Hepatocyte (in vitro differentiated cells): ENCODE results near the gene KCNQ1. TPM values are rescaled to one million over a fixed set of nuclear protein-coding genes. Genes with fewer than 3 reads are reported as not detected.

Experiments
- DNase-seq: peaks from one replicate; pipeline ENCODE4 v3.0.0-alpha.2; 2016; ENCODE audit warnings: low spot score
- H2AFZ ChIP-seq: fragments of 200-600 bp; sonication (generic); 2 replicates; pipeline ENCODE4 v1.6.0; 2016; ENCODE audit warnings: antibody characterized with exemption, mild to moderate bottlenecking
- H3K27ac ChIP-seq: fragments of 200-600 bp; sonication (generic); 2 replicates; pipeline ENCODE4 v1.5.1; 2016; ENCODE audit warnings: mild to moderate bottlenecking
- H3K27me3 ChIP-seq: fragments of 200-600 bp; sonication (generic); 2 replicates; pipeline ENCODE4 v1.6.1; 2016
- H3K36me3 ChIP-seq: fragments of 200-600 bp; sonication (generic); replicated peaks from 2 replicates; pipeline ENCODE4 v1.5.1; 2016; ENCODE audit warnings: low read depth; ENCODE audit not compliant: insufficient read depth
- H3K4me1 ChIP-seq: fragments of 200-600 bp; sonication (generic); 2 replicates; pipeline ENCODE4 v1.5.1; 2016; ENCODE audit warnings: mild to moderate bottlenecking, moderate library complexity; ENCODE audit not compliant: insufficient read depth
- H3K4me2 ChIP-seq: fragments of 200-600 bp; sonication (generic); 2 replicates; pipeline ENCODE4 v1.6.0; 2016
- H3K4me3 ChIP-seq: fragments of 200-600 bp; sonication (generic); 2 replicates; pipeline ENCODE4 v1.5.1; 2016; ENCODE audit warnings: mild to moderate bottlenecking
- H3K79me2 ChIP-seq: fragments of 200-600 bp; sonication (generic); 2 replicates; pipeline ENCODE4 v1.6.0; 2017; ENCODE audit warnings: mild to moderate bottlenecking
- H3K9me2 ChIP-seq: fragments of 200-600 bp; sonication (generic); replicated peaks from 2 replicates; pipeline ENCODE4 v1.6.0; 2017; ENCODE audit warnings: mild to moderate bottlenecking; ENCODE audit not compliant: insufficient read depth
- H3K9me3 ChIP-seq: fragments of 200-600 bp; sonication (generic); 2 replicates; pipeline ENCODE4 v1.5.1; 2016; ENCODE audit warnings: low read depth, mild to moderate bottlenecking
- H4K20me1 ChIP-seq: fragments of 200-600 bp; sonication (generic); 2 replicates; pipeline ENCODE4 v1.6.0; 2016; ENCODE audit warnings: mild to moderate bottlenecking; ENCODE audit not compliant: insufficient read depth, poor library complexity, severe bottlenecking
- EZH2 ChIP-seq: fragments of 200-600 bp; sonication (generic); IDR thresholded peaks from 2 replicates; pipeline ENCODE4 v1.6.1; 2016; ENCODE audit warnings: antibody characterized with exemption, mild to moderate bottlenecking, borderline replicate concordance
- EZH2phosphoT487 ChIP-seq: fragments of 200-600 bp; sonication (generic); IDR thresholded peaks from one replicate; pipeline ENCODE4 v1.6.1; 2018; ENCODE audit warnings: antibody characterized with exemption, mild to moderate bottlenecking, low read depth, moderate library complexity; ENCODE audit not compliant: unreplicated experiment, severe bottlenecking
- WGBS: methylation state at CpG from one replicate; pipeline ENCODE4 v1.1.6; 2016; ENCODE audit warnings: low lambda C conversion rate; ENCODE audit errors: missing lambda C conversion rate; 5-methylcytosine and 5-hydroxymethylcytosine counted together
- polyA plus RNA-seq: library from polyadenylated mRNA; unstranded; fragments of >200 nt; fragmentation: Nextera tagmentation; extraction: Ambion mirVana; gene quantifications from 2 replicates; pipeline ENCODE4 v1.2.1, GENCODE V29; 2016
- total RNA-seq: library from RNA; depleted of rRNA; stranded (reverse); fragments of >200 nt; gene quantifications from 2 replicates; pipeline ENCODE4 v1.2.3, GENCODE V29; 2014
- TF ChIP-seq, protein P1 (sequence below): fragments of 200-600 bp; sonication (generic); IDR thresholded peaks from 2 replicates; pipeline ENCODE4 v1.5.1; 2016; ENCODE audit warnings: antibody characterized with exemption, mild to moderate bottlenecking; ENCODE audit not compliant: poor library complexity

KCNQ1 gene
- total and polyA plus RNA-seq, 2 experiments from 2014 or later = 1.8 to 6.4 TPM

DNA sequence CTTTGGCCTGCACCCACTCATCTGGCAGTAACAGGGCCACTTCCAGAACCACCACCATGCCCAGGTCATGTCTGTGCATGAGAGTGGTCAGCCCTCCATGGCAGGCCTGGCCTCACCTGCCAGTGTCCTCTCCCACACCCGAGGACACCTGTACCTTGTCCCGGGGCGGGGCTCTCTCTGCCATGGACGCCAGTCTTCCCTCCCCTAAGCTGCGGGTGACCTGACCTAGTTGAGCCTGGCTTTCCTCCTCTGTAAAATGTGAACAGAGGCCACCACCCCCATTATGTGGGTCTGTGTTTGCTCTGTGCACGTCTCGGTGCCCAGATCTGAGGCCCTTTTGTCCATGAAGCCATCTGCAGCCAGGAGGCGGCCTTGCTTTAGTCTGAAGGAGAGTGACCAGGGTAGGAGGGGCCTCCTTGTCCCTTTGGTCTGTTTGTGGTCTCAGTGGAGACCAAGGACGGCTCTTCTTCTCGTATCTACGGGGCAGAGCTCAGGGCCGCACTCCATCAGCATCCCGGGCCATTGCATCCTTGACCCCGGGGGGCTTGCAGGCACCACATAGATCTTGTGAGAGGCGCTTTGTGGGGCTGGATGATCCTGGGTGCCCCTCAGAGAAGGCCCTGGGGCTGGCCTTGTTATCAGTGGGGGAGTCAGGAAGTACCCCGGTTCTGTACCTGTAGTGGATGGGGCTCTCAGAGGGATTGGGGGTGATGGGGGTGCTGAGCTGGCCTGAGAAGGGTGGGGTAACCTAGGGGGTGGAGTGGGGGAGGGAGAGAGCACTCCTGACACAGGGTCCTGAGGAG is 121.6 kb downstream of the KCNQ1 start:
- no peaks in the 10 kb centered on the region for H3K27me3 ChIP-seq
- H2AFZ ChIP-seq = no peak overlapping the region
- no peak overlapping the region for H3K4me2 ChIP-seq
- H3K9me3 ChIP-seq = no peaks in the 10 kb centered on the region
- no peak for TF ChIP-seq EZH2
- TF ChIP-seq, protein P1, sequence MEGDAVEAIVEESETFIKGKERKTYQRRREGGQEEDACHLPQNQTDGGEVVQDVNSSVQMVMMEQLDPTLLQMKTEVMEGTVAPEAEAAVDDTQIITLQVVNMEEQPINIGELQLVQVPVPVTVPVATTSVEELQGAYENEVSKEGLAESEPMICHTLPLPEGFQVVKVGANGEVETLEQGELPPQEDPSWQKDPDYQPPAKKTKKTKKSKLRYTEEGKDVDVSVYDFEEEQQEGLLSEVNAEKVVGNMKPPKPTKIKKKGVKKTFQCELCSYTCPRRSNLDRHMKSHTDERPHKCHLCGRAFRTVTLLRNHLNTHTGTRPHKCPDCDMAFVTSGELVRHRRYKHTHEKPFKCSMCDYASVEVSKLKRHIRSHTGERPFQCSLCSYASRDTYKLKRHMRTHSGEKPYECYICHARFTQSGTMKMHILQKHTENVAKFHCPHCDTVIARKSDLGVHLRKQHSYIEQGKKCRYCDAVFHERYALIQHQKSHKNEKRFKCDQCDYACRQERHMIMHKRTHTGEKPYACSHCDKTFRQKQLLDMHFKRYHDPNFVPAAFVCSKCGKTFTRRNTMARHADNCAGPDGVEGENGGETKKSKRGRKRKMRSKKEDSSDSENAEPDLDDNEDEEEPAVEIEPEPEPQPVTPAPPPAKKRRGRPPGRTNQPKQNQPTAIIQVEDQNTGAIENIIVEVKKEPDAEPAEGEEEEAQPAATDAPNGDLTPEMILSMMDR = peak; percentile 3
- DNase-seq = no peak
- H4K20me1 ChIP-seq = no peaks in the 10 kb centered on the region
- H3K79me2 ChIP-seq = no peaks in the 10 kb centered on the region
- no peaks in the 10 kb centered on the region for H3K9me2 ChIP-seq
- H3K36me3 ChIP-seq = no peaks in the 10 kb centered on the region
- H3K4me3 ChIP-seq = no peak overlapping the region
- H3K4me1 ChIP-seq = peaks cover 21% of the 10 kb centered on the region
- WGBS = 81% methylated on average over 16 of the region's 16 CpGs
- peak overlapping the region; percentile 70 for H3K27ac ChIP-seq

DNA sequence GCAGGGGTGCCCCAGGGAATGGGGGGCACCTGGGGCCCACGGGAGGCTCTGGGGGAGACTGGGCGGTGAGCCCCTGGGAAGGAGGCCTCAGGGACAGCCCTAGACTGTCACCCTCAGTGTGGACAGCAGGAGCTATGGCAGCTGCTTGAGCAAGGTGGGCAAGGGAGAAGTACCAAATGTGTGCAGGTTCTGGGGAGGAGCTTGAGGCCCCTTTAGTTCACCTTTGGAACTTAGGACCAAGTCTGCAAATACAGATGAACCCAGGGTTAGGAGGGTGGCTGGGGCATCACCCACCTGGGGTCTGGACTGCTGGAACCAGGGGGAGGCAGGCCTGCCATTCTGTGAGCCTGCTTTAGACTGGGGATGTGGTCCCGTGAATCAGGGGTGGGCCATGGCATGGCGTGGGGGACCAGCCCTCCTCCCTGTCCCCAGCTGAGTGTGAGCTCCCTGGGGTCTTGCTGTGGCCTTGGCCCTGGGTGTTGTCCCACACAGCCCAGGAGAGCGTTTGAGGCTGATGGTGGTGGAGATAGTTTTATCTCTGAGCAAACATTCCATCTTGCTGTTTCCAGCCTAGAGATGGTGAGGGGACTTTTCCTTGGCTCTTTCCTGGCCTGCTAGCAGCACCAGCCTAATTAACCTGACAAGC is 122.3 kb downstream of the KCNQ1 start:
- Histone ChIP-seq H4K20me1 (no peaks in the 10 kb centered on the region), H3K4me1 (peaks cover 21% of the 10 kb centered on the region), H3K79me2 (no peaks in the 10 kb centered on the region), H3K4me2 (no peak overlapping the region), H3K9me2 (no peaks in the 10 kb centered on the region), H3K27ac (peak overlapping the region; percentile 70), H2AFZ (no peak overlapping the region), H3K9me3 (no peaks in the 10 kb centered on the region), H3K4me3 (no peak overlapping the region), H3K36me3 (no peaks in the 10 kb centered on the region), H3K27me3 (no peaks in the 10 kb centered on the region)
- TF ChIP-seq, protein P1 = no peak
- TF ChIP-seq EZH2 (no peak), EZH2phosphoT487 (no peak)
- DNase-seq = no peak
- WGBS = 87% methylated on average over 5 of the region's 5 CpGs

GRCh38 chr11:2569321-2569721 is 124.5 kb downstream of the KCNQ1 start:
- no peak for DNase-seq
- Histone ChIP-seq H3K27me3 (no peaks in the 10 kb centered on the region), H3K4me2 (no peak overlapping the region), H3K9me2 (no peaks in the 10 kb centered on the region), H3K27ac (no peak overlapping the region), H4K20me1 (no peaks in the 10 kb centered on the region), H2AFZ (no peak overlapping the region), H3K4me3 (no peak overlapping the region), H3K9me3 (no peaks in the 10 kb centered on the region), H3K36me3 (no peaks in the 10 kb centered on the region), H3K4me1 (peaks cover 10% of the 10 kb centered on the region), H3K79me2 (no peaks in the 10 kb centered on the region)
- no peak for TF ChIP-seq EZH2phosphoT487
- no peak for TF ChIP-seq EZH2
- TF ChIP-seq, protein P1 = no peak
- 81% methylated on average over 13 of the region's 14 CpGs for WGBS
